ENCODE measurements around the gene TRPV4. TPM values are rescaled to one million over a fixed set of nuclear protein-coding genes. Genes with fewer than 3 reads are reported as not detected.
"Not testable (repeated sequence)": the region's sequence is repeated elsewhere in the genome, so short reads cannot be mapped to it uniquely, and the experiment has no call there.

Gene TRPV4
- total RNA-seq, 1 experiment from 2014 or later, result 3.1 TPM

DNA sequence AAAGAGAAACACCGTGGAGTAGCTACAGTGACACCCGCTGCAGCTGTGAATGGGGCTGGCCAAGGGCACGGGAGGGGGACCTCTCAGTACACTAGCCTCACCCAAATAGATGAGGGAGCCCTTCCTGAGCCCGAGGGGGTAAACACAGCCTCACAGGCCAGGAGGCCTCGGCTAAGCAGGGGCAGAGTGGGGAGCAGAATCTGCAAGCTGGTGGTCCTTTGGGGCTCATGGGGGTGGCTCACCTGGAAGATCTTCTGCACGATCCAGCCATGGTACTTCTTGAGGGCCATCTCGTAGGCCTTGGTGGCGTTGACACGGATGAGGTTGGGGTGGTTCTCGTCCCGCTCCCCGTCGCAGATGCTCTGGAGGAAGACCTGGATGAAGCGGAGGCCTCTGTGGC lies 22.2 kb upstream of the TRPV4 start:
- no peaks in the 10 kb centered on the region for H3K9me2 ChIP-seq (ENCODE audit: insufficient read depth)
- H3K27ac ChIP-seq, result no peak overlapping the region
- BruUV-seq (replicated peaks), result no TSS peak
- H3K4me2 ChIP-seq, result no peak overlapping the region
- DNase-seq, result no peak
- H2AFZ ChIP-seq, result no peak overlapping the region
- no peak overlapping the region for H3K4me3 ChIP-seq
- CTCF ChIA-PET, result no interaction called here
- H3F3A ChIP-seq (ENCODE audit: insufficient read depth, low read depth), result 0 out of 2 replicates have a peak, but pooled peaks cover 3% of the 10 kb centered on the region
- no peaks in the 10 kb centered on the region for H3K9me3 ChIP-seq (ENCODE audit: insufficient read depth, low read depth)
- no peak for TF ChIP-seq EZH2 (IDR thresholded peaks at IDR 0.05; ENCODE audit: low read depth)
- TF ChIP-seq, protein P1, sequence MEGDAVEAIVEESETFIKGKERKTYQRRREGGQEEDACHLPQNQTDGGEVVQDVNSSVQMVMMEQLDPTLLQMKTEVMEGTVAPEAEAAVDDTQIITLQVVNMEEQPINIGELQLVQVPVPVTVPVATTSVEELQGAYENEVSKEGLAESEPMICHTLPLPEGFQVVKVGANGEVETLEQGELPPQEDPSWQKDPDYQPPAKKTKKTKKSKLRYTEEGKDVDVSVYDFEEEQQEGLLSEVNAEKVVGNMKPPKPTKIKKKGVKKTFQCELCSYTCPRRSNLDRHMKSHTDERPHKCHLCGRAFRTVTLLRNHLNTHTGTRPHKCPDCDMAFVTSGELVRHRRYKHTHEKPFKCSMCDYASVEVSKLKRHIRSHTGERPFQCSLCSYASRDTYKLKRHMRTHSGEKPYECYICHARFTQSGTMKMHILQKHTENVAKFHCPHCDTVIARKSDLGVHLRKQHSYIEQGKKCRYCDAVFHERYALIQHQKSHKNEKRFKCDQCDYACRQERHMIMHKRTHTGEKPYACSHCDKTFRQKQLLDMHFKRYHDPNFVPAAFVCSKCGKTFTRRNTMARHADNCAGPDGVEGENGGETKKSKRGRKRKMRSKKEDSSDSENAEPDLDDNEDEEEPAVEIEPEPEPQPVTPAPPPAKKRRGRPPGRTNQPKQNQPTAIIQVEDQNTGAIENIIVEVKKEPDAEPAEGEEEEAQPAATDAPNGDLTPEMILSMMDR (conservative IDR thresholded peaks at IDR 0.05), result no peak
- POLR2A ChIA-PET (ENCODE audit: unreplicated experiment), result no interaction called here
- intact Hi-C loops (cut with micrococcal nuclease; ENCODE audit: unreplicated experiment), result no loop called here
- no peaks in the 10 kb centered on the region for H3K79me2 ChIP-seq (ENCODE audit: low read depth)
- no peaks in the 10 kb centered on the region for H3K36me3 ChIP-seq (ENCODE audit: low read depth)
- H4K20me1 ChIP-seq (ENCODE audit: insufficient read depth), result no peaks in the 10 kb centered on the region
- no peaks in the 10 kb centered on the region for H3K27me3 ChIP-seq (ENCODE audit: insufficient read depth, low read depth)
- no peaks in the 10 kb centered on the region for H3K4me1 ChIP-seq (replicated peaks; ENCODE audit: insufficient read depth)

- CTCF ChIA-PET, result interaction anchor here (0.6 kb wide), 1 partner anchor 120 kb away, joined by 9 read pairs; no protein-coding TSS in a partner anchor
- H2AFZ ChIP-seq; H3K27ac ChIP-seq; H3K36me3 ChIP-seq (ENCODE audit: low read depth); H3K4me2 ChIP-seq; H3K79me2 ChIP-seq (ENCODE audit: low read depth); DNase-seq; H4K20me1 ChIP-seq (ENCODE audit: insufficient read depth); H3K27me3 ChIP-seq (ENCODE audit: insufficient read depth, low read depth); BruUV-seq (replicated peaks); H3K9me3 ChIP-seq (ENCODE audit: insufficient read depth, low read depth); POLR2A ChIA-PET (ENCODE audit: unreplicated experiment); H3K4me1 ChIP-seq (replicated peaks; ENCODE audit: insufficient read depth); intact Hi-C loops (cut with micrococcal nuclease; ENCODE audit: unreplicated experiment); H3K4me3 ChIP-seq; H3K9me2 ChIP-seq (ENCODE audit: insufficient read depth): not testable (repeated sequence)
- H3F3A ChIP-seq (ENCODE audit: insufficient read depth, low read depth), result peaks cover 14% of the 10 kb centered on the region
These were observed 17.3 kb upstream of the TRPV4 start for GRCh38 chr12:109850518-109850917.

DNA sequence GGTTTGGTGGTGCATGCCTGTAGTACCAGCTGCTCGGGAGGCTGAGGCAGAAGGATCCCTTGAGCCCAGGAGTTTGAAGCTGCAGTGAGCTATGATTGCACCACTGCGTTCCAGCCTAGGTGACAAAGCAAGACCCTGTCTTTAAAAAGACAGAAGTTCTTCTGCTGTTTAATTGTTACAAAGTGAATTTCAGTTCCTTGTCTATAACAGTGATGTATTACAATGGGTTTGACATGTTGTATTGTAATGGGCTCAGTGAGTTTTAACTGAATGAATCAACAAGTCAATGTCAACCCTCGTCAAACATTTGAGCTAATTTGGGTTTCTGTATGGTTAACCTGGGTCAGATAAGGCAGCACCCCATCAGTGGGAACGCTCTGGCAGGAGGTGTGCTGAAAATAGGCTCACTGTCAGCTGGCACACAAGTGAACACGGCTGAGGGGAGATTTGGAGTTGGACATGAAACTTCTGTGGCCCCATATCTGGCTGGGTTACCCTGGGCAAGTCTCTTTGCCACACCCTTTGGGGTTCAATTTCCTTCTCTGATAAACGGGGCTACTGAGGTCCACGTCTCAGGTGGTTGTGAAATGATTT lies 14.0 kb upstream of the TRPV4 start:
- TF ChIP-seq, protein P1 (conservative IDR thresholded peaks at IDR 0.05), result no peak
- no peak for TF ChIP-seq EZH2 (IDR thresholded peaks at IDR 0.05; ENCODE audit: low read depth)
- CTCF ChIA-PET, result interaction anchor here (0.7 kb wide), 1 partner anchor 213 kb away, joined by 3 read pairs; no protein-coding TSS in a partner anchor
- H3K9me2 ChIP-seq (ENCODE audit: insufficient read depth), result no peaks in the 10 kb centered on the region
- H3K36me3 ChIP-seq (ENCODE audit: low read depth), result no peaks in the 10 kb centered on the region
- no peaks in the 10 kb centered on the region for H3K9me3 ChIP-seq (ENCODE audit: insufficient read depth, low read depth)
- H3K4me2 ChIP-seq, result no peak overlapping the region
- intact Hi-C loops (cut with micrococcal nuclease; ENCODE audit: unreplicated experiment), result loop anchor here (5.0 kb wide), 1 partner anchor 250 kb away; no protein-coding TSS in a partner anchor
- H2AFZ ChIP-seq, result no peak overlapping the region
- no peaks in the 10 kb centered on the region for H3K27me3 ChIP-seq (ENCODE audit: insufficient read depth, low read depth)
- BruUV-seq (replicated peaks), result no TSS peak
- no peak for DNase-seq
- no peaks in the 10 kb centered on the region for H4K20me1 ChIP-seq (ENCODE audit: insufficient read depth)
- no peak overlapping the region for H3K27ac ChIP-seq
- no peaks in the 10 kb centered on the region for H3K79me2 ChIP-seq (ENCODE audit: low read depth)
- POLR2A ChIA-PET (ENCODE audit: unreplicated experiment), result no interaction called here
- 0 out of 2 replicates have a peak, but pooled peaks cover 4% of the 10 kb centered on the region for H3K4me1 ChIP-seq (replicated peaks; ENCODE audit: insufficient read depth)
- H3F3A ChIP-seq (ENCODE audit: insufficient read depth, low read depth), result peaks cover 16% of the 10 kb centered on the region
- H3K4me3 ChIP-seq, result no peak overlapping the region

All from PC-9 (cell line).